ENCODE measurements around the gene SYK.

Gene SYK

GRCh38 chr9:90914868-90915483 lies 113.4 kb downstream of the SYK start:
- CTCF ChIA-PET, result interaction anchor here (0.5 to 1.9 kb wide), 15 partner anchors 9 to 1064 kb away, joined by 3 to 12 read pairs (median 3); no protein-coding TSS in a partner anchor
- POLR2A ChIA-PET, result no interaction called here
- DNase-seq (ENCODE audit: extremely low spot score), result peak; percentile 87
- TF ChIP-seq SUZ12 (IDR thresholded peaks at IDR 0.05) (no peak), LEF1 (IDR thresholded peaks at IDR 0.05; ENCODE audit: borderline replicate concordance) (no peak), FOXA1 (IDR thresholded peaks at IDR 0.05) (no peak), TARDBP (IDR thresholded peaks at IDR 0.05) (no peak), CTBP1 (IDR thresholded peaks at IDR 0.05; ENCODE audit: borderline replicate concordance) (no peak), ARNT (IDR thresholded peaks at IDR 0.05) (no peak), L3MBTL2 (conservative IDR thresholded peaks at IDR 0.05) (no peak)

- CTCF ChIA-PET, result interaction anchor here (0.5 to 1.9 kb wide), 8 partner anchors 10 to 1063 kb away, joined by 3 to 12 read pairs (median 4); no protein-coding TSS in a partner anchor
- TF ChIP-seq FOXM1 (IDR thresholded peaks at IDR 0.05; ENCODE audit: borderline replicate concordance), result no peak
- no peak for TF ChIP-seq SUZ12 (IDR thresholded peaks at IDR 0.05)
- TF ChIP-seq ZNF384 (IDR thresholded peaks at IDR 0.05), result no peak
- no peak for TF ChIP-seq BHLHE40 (IDR thresholded peaks at IDR 0.05; ENCODE audit: borderline replicate concordance)
- no peak for TF ChIP-seq L3MBTL2 (conservative IDR thresholded peaks at IDR 0.05)
- TF ChIP-seq, protein P1, sequence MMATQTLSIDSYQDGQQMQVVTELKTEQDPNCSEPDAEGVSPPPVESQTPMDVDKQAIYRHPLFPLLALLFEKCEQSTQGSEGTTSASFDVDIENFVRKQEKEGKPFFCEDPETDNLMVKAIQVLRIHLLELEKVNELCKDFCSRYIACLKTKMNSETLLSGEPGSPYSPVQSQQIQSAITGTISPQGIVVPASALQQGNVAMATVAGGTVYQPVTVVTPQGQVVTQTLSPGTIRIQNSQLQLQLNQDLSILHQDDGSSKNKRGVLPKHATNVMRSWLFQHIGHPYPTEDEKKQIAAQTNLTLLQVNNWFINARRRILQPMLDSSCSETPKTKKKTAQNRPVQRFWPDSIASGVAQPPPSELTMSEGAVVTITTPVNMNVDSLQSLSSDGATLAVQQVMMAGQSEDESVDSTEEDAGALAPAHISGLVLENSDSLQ (IDR thresholded peaks at IDR 0.05), result no peak
- no peak for TF ChIP-seq FOXA1 (IDR thresholded peaks at IDR 0.05)
- no peak for TF ChIP-seq LEF1 (IDR thresholded peaks at IDR 0.05; ENCODE audit: borderline replicate concordance)
- no peak for TF ChIP-seq ARNT (IDR thresholded peaks at IDR 0.05)
- no peak for TF ChIP-seq CTBP1 (IDR thresholded peaks at IDR 0.05; ENCODE audit: borderline replicate concordance)
- no peak for TF ChIP-seq TARDBP (IDR thresholded peaks at IDR 0.05)
- no peak for TF ChIP-seq NFRKB (IDR thresholded peaks at IDR 0.05)
- TF ChIP-seq SP1 (IDR thresholded peaks at IDR 0.05), result no peak
- TF ChIP-seq FOXK2 (IDR thresholded peaks at IDR 0.05), result no peak
- TF ChIP-seq HDGF (IDR thresholded peaks at IDR 0.05; ENCODE audit: borderline replicate concordance), result no peak
- no peak for TF ChIP-seq ELF4 (IDR thresholded peaks at IDR 0.05)
- peak; percentile 50 for DNase-seq (ENCODE audit: extremely low spot score)
- POLR2A ChIA-PET, result interaction anchor here (1.0 kb wide), 1 partner anchor 508 kb away, joined by 4 read pairs; the partner anchor contains the start of gene NFIL3
Measured at GRCh38 chr9:90915693-90916092, 114.1 kb downstream of the SYK start.

- no peak for TF ChIP-seq TARDBP (IDR thresholded peaks at IDR 0.05)
- TF ChIP-seq CTBP1 (IDR thresholded peaks at IDR 0.05; ENCODE audit: borderline replicate concordance), result no peak
- no peak for TF ChIP-seq FOXK2 (IDR thresholded peaks at IDR 0.05)
- no peak for TF ChIP-seq FOXM1 (IDR thresholded peaks at IDR 0.05; ENCODE audit: borderline replicate concordance)
- no peak for TF ChIP-seq BHLHE40 (IDR thresholded peaks at IDR 0.05; ENCODE audit: borderline replicate concordance)
- no peak for TF ChIP-seq NFRKB (IDR thresholded peaks at IDR 0.05)
- TF ChIP-seq HDGF (IDR thresholded peaks at IDR 0.05; ENCODE audit: borderline replicate concordance), result no peak
- no peak for TF ChIP-seq SP1 (IDR thresholded peaks at IDR 0.05)
- TF ChIP-seq, protein P1 (IDR thresholded peaks at IDR 0.05), result no peak
- no peak for TF ChIP-seq ZNF384 (IDR thresholded peaks at IDR 0.05)
- TF ChIP-seq ELF4 (IDR thresholded peaks at IDR 0.05), result no peak
- no peak for TF ChIP-seq SUZ12 (IDR thresholded peaks at IDR 0.05)
- TF ChIP-seq LEF1 (IDR thresholded peaks at IDR 0.05; ENCODE audit: borderline replicate concordance), result no peak
- no peak for TF ChIP-seq ARNT (IDR thresholded peaks at IDR 0.05)
- no peak for TF ChIP-seq L3MBTL2 (conservative IDR thresholded peaks at IDR 0.05)
- TF ChIP-seq FOXA1 (IDR thresholded peaks at IDR 0.05), result no peak
- ChIA-PET CTCF (interaction anchor here (0.7 to 1.9 kb wide), 6 partner anchors 10 to 1063 kb away, joined by 3 to 12 read pairs (median 6); no protein-coding TSS in a partner anchor), POLR2A (interaction anchor here (1.0 kb wide), 1 partner anchor 508 kb away, joined by 4 read pairs; the partner anchor contains the start of gene NFIL3)
- no peak for DNase-seq (ENCODE audit: extremely low spot score)
Measured at GRCh38 chr9:90916147-90916734, 114.6 kb downstream of the SYK start.

DNA sequence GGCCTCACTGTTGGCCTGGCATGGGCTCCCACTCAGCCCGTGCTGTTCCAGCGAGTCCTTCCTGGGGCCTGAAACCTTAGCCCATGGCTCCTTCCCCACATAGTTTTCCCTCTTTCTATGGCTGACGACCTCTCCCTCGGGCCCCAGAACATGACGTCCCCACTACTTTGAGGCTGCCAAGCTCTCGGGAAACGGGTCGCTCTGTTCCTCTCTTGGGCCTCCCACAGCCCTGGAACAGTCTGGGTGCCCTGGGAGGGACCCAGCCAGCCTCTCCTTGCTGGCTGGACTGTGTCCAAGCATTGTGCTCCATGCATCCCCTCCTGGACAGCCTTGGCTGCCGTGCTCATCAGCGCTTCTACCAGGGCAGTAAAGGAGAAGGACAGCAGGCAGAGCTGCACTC lies 118.3 kb downstream of the SYK start:
- DNase-seq (ENCODE audit: extremely low spot score), result no peak
- no peak for TF ChIP-seq HDGF (IDR thresholded peaks at IDR 0.05; ENCODE audit: borderline replicate concordance)
- no peak for TF ChIP-seq FOXK2 (IDR thresholded peaks at IDR 0.05)
- TF ChIP-seq L3MBTL2 (conservative IDR thresholded peaks at IDR 0.05), result no peak
- no peak for TF ChIP-seq SUZ12 (IDR thresholded peaks at IDR 0.05)
- TF ChIP-seq, protein P1 (IDR thresholded peaks at IDR 0.05), result no peak
- TF ChIP-seq ELF4 (IDR thresholded peaks at IDR 0.05), result no peak
- TF ChIP-seq NFRKB (IDR thresholded peaks at IDR 0.05), result no peak
- no peak for TF ChIP-seq LEF1 (IDR thresholded peaks at IDR 0.05; ENCODE audit: borderline replicate concordance)
- no peak for TF ChIP-seq ZNF384 (IDR thresholded peaks at IDR 0.05)
- no peak for TF ChIP-seq ARNT (IDR thresholded peaks at IDR 0.05)
- TF ChIP-seq TARDBP (IDR thresholded peaks at IDR 0.05), result no peak
- TF ChIP-seq CTBP1 (IDR thresholded peaks at IDR 0.05; ENCODE audit: borderline replicate concordance), result no peak
- no peak for TF ChIP-seq SP1 (IDR thresholded peaks at IDR 0.05)
- TF ChIP-seq FOXM1 (IDR thresholded peaks at IDR 0.05; ENCODE audit: borderline replicate concordance), result no peak
- TF ChIP-seq BHLHE40 (IDR thresholded peaks at IDR 0.05; ENCODE audit: borderline replicate concordance), result no peak
- no peak for TF ChIP-seq FOXA1 (IDR thresholded peaks at IDR 0.05)
- ChIA-PET POLR2A (no interaction called here), CTCF (no interaction called here)

GRCh38 chr9:90921104-90921503 lies 119.5 kb downstream of the SYK start:
- POLR2A ChIA-PET, result no interaction called here
- CTCF ChIA-PET, result no interaction called here
- no peak for DNase-seq (ENCODE audit: extremely low spot score)
- TF ChIP-seq ZNF384 (IDR thresholded peaks at IDR 0.05), result no peak
- TF ChIP-seq FOXK2 (IDR thresholded peaks at IDR 0.05), result no peak
- TF ChIP-seq ARNT (IDR thresholded peaks at IDR 0.05), result no peak

Data from HEK293T (cell line).